Fibroblast of the conjunctiva (primary cell): ENCODE measurements around the gene STBD1.
"Not testable (repeated sequence)": the region's sequence is repeated elsewhere in the genome, so short reads cannot be mapped to it uniquely, and the experiment has no call there.

ENCODE experiments used
- DNase-seq: peaks from one replicate; pipeline ENCODE4 v3.0.0-alpha.2; 2010; ENCODE audit warnings: low read depth

The STBD1 gene

DNA sequence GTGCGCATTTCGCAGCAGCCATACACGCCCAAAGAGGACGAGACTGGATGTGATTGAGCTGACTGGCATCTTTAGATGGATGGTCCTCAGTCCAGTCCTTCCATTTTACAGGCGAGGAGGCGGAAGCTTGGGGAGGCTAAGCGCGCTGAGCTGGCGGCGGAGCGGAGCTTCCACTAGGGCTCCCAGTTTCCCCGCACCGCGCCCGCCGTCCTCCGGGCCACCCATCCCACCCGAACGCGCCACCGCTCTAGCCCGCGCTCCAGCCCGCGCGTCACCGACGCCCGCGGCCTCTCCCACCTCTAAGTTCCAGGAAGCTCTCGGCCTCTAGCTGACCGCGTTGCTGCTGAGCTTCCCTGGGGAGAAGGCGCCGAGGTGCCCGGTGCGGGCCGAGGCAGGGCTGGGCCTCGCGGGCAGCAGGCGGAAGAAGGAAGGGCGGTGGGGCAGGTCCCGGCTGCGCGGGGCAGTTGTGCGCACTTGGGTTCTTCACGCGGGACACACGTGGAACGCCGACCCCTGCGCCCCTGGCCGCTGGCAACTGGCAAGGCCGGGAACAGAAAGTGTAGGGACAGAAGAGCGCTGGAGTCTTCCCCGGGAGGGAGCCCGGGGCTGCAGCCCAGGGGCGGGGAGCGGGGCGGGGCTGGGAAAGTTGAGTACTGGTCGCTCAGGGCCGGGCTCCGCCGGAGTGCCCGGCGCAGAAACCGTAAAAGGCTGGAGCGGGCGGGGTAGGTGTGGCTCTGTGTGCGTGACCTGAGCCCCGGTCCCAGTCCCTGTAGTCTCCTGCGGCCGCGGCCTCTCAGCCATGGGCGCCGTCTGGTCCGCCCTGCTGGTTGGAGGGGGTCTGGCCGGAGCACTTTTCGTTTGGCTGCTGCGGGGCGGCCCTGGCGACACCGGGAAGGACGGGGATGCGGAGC is at the start of gene STBD1:
Gene STBD1 (plus strand): TSS at position 763 of the 911 bp plus-strand sequence. CDS start 37 bp downstream, at position 800.
- DNase-seq = peak; percentile 13

DNA sequence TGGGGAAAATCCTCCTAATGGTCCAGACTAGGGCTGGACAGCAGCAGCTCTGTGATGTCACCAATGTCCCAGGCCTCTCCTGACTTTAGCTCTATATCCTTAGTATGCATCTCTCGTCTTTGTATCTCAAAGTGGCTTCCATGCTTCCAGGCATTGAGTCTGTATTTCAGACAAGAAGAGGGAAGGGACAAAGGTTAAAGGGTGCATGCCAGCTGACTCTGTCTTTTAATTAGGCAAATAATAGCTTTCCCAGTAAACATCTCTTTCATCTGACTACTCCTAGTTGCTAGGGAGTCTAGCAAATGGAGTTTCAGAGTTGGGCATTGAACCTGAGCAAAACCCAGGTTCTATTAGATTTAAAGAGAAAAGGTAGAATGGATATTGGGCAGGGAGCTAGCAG is 49.6 kb upstream of the STBD1 start:
- DNase-seq = no peak

DNA sequence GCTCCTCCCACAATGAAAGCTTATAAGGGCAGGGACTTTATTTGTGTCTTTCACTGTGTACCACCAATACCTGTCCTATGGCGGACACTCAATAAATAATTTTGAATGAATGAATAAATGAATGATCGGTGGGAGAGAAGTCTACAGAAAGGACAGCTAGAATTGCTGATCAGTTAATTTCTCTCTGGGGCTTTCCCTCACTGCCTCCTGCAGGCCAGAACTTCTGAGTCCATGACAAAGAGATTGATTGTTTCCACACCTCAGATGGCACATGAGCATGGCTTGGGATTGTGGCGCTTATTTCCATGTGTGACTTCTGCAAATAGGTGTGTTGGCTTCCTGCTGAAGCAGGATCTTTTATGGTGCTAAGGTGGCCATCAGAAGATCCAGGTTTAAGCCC is 48.7 kb upstream of the STBD1 start:
- DNase-seq = no peak

DNA sequence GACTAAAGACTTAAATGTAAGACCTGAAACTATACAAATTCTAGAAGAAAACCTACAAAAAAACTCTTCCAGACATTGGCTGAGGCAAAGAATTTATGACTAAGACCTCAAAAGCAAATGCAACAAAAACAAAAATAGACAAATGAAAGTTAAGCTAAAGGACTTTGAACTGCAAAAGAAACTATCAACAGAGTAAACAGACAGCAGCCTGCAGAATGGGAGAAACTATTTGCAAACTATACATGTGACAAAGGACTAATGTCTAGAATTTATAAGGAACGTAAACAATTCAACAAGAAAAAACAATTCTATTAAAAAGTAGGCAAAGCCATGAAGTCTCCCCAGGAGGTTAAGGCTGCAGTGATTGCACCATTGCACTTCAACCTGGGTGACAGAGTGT is 46.0 kb upstream of the STBD1 start:
- no peak for DNase-seq

DNA sequence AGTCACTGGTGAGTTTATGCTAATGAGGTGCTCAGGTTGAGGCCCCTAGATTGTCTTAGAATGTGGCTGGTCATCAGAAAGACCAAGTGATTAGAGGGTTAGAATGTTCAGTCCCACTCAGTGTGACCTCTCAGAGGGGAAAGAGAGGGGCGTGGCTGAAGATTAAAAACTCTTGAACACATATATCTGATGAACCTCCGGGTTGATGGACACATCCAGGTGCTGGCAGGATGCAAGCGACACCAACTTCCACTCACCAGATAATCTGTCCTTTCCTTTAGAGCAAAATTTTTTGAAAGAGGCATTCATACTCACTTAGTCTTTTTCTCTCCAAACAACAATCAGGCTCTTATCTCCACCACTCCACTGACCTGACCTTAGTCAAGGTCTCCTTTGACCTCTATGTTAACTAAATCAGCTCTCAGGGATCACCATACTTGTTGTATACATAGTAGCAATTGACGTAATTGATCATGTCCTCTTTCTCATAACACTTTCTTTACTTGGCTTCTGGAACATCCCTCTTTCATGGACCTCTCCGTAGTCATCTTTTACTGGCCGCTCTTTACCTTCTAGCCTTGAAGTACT is 40.8 kb upstream of the STBD1 start:
- no peak for DNase-seq

DNA sequence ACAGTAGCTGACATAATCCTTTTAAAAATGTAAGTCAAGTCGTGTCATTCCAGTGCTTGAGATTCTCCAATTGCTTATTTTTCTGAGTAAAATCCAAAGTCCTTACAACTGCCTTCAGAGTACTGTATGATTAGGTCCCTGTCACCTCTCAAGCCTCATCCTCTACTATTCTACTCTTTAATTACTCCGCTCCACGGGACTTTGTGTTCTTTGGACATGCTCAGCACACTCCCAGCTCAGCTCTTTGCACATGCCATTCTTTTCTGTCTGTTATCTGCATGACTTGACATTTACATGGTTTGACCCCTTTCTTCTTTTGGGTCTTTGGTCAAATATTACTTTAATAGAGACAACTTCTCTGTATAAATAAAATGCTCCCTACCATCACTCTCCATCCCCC is 39.9 kb upstream of the STBD1 start:
- no peak for DNase-seq

DNA sequence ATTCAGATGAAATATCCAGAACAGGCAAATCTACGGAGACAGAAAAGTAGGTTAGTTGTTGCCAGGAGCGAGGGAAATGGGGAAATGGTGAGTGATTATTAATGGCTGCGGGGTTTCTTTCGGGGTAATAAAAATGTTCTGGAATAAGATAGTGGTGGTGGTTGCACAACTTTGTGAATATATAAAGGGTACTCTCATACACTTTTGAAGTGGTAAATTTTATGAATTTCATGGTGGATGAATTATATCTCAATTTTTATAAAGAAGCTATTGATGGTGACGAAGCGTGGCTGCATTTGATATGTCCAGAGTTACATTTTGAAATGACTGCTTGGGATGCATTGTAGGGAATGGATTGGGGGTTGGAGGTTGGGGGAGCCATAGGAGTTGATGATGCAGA is 38.7 kb upstream of the STBD1 start:
- DNase-seq = no peak

DNA sequence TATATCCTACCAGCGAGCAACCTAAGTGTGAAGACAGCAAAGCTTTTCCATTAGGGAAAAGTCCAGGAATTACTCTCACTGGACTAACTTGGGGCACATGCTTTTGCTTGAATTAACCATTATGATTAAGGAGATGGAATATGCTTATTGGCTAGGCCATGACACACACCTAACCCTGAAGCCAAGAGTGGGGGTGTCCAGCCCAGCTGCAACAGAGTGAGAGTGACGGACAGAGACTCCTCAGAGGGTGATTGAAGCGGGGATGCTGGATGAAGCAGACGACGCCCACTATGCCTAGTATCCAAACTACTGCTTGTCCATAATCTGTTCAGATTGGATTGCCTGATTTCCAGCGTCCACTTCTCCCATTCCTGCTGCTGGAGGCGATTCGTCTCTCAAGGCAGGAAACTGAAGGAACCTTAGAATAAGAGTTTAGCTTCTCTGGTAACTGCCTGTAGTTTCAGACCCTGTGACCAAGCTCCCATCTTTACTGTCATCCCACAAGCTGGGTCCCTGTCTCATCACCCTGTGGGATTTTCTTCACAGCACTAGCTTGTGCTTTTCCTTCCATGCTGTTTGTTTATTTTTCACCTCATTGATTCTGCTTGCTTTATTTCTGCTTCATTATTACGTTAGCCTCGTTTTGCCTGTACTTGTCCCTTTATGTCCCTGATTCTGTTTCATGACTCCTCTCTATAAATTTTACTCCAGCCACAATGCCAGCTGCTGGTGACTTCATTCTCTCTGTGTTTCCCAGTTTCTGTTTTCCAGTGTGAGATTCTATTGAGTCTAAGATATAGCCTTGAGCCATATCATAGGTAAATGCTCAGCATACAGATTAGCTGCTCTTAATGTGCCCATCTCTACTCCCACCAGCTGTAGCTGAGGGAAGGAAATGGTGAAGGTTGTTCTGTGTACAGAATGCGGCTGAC is 36.0 kb upstream of the STBD1 start:
- no peak for DNase-seq

DNA sequence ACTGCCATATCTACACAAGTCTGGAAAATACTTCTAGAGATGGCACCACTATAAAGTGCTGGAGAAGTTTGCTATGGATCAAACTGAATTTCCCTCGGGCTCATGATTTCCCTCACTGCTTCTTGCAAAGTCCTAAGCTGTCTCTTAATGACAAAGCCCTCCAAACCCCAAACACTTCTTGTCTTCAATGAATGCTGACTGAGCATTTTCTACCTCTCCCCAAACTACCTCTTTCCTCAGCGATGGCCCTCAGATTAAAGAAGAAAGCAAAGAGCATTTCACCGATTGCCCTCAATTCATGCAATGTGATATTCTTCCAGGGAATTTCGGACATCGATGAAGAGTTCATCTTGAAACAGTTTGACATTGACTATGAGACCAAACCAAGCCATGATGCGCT is 35.3 kb upstream of the STBD1 start:
- DNase-seq = no peak

DNA sequence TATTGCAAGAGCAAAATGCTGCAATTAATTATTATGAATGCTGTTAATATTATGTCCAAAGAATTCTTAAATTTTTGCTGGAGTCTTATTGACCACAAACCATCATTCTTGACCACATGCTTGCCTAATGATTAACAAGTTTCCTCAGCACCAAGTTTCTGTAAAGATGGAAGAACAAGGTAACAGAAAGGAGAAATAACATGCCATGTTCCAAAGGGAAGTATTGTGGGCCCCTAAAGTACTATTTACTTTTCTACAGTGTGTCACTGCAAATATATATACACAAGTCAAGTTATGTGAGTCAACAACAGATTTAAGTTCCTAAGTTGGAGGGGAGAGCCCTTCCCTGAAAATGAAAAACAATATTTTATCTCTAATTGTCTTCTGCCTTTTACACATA is 34.5 kb upstream of the STBD1 start:
- no peak for DNase-seq

DNA sequence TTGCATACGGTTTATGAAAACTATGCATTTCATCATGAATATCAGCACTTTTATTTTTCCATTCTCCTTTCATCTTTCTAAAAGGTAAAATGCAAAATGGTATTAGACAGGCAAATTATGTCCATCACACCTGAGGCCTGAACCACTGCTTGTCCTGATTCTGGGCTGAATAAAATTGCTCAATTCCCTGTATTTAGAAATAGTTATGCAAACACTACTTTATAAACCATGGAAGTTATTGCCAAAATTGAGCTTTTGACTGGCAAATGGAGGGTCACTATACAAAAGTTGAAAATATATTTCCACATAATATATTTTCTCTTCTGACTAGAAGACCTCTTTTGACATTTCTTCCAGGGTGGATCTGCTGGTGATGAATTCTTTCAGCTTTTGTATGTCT is 34.0 kb upstream of the STBD1 start:
- DNase-seq = no peak

DNA sequence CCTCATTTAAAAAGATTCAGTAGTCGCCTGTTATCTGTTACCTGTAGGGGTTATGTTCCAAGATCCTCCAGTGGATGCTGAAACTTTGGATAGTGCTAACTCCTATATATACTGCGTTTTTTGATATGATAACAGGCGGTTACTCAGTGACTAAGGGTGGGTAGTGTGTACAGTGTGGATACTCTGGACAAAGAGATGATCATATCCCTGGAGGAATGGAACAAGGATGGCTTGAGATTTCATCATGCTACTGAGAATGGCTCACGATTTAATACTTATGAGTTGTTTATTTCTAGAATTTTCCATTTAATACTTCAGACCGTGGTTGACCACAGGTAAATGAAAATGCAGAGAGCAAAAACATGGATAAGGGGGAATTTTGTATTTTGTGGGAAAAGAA is 33.5 kb upstream of the STBD1 start:
- no peak for DNase-seq

DNA sequence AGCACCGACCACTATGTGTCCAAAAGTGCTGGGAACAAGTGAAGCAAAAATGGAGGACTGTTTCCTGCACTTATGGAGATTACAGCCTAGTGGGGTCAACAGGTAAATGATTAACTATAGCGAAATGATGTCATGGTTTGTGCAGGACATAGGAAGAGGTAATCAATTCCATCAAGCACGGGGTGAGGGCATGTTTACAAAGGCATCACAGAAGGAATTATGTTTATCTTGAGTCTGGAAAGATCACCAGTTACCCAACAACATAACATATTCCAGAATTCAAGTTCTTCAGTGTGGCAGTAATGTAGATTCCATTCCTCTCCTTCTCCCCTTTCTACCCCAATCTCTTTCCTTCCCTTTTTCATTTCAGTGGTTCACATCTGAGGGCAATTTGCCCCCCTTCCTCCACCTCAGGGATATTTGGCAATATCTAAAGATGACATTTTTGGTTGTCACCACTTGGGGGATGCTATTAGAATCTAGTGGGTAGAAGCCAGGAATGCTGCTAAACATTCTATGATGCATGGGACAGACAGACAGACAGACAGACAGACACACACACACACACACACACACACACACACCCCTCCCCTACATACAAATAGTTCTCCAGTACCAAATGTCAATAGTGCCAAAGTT is 30.9 kb upstream of the STBD1 start:
- DNase-seq = no peak

DNA sequence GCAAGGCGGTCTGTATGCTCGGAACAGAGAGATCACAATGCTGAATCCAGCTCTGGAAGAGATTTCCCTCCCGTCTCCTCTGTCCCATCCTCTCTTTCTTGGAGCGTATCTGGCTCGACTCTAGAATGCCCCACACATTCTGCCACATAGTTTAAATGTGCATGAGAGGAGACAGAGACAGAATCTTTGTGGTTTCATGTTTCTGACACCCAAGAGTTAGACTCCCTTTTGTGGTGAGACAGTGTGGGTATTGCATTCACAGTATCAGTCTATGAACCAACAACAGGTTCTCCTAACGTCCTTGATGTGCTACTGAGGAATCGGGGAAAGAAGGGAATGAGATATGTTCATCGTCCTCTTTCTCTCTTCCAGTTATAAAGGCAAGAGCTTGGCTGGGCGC is 29.7 kb upstream of the STBD1 start:
- DNase-seq = no peak

DNA sequence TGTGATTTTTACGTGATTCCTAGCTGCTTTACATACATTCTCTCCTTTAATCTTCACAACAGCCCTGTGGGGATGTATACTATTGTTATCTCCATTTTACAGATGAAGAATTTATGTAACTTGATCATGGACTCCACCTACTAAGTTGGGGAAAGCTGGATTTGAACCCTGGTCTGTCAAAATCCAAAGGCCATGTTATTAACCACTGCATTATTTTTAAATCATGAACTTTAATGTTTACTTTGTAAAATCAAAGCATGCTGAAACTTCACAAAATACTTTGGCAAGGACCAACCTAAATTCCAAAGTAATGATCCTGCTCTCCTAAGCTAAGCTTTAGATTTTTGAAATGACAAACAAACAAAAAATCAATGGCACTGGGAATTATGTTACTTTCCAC is 28.9 kb upstream of the STBD1 start:
- DNase-seq = no peak

DNA sequence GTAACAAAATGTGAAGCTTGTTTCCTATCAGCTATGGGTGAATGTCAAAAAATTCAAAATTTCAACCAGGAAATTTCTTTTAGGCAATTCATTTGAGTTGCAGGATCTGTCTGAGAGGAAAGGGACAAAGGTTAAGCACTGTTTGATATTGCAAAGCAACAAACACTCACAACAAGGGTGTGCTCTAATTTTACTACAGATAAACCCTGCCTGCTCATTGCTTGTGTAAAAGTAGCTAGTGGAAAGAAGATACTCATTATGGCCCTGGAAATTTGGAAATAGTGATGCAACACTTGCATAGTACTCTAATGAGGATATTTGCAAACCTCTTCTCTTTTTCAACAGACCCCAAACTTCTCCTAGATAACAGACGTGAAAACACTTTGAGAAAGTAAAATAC is 27.9 kb upstream of the STBD1 start:
- no peak for DNase-seq

DNA sequence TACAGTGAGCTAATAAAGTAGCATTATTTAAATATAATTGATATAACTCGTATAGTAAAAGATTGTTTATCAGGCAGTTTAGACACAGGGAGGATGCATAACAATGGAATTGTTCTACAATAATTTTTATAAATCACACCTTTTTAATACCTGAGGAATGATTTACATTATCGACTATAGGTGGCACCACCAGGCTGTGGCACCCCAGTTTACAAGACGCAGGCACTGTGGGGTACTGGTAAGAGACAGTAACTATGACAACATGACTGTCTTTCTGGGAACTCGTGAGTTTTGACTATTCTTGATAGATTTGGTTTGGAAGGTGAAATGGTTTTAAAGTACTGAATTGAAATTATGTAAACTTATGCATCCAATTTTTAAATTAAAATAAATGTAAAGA is 27.1 kb upstream of the STBD1 start:
- no peak for DNase-seq

DNA sequence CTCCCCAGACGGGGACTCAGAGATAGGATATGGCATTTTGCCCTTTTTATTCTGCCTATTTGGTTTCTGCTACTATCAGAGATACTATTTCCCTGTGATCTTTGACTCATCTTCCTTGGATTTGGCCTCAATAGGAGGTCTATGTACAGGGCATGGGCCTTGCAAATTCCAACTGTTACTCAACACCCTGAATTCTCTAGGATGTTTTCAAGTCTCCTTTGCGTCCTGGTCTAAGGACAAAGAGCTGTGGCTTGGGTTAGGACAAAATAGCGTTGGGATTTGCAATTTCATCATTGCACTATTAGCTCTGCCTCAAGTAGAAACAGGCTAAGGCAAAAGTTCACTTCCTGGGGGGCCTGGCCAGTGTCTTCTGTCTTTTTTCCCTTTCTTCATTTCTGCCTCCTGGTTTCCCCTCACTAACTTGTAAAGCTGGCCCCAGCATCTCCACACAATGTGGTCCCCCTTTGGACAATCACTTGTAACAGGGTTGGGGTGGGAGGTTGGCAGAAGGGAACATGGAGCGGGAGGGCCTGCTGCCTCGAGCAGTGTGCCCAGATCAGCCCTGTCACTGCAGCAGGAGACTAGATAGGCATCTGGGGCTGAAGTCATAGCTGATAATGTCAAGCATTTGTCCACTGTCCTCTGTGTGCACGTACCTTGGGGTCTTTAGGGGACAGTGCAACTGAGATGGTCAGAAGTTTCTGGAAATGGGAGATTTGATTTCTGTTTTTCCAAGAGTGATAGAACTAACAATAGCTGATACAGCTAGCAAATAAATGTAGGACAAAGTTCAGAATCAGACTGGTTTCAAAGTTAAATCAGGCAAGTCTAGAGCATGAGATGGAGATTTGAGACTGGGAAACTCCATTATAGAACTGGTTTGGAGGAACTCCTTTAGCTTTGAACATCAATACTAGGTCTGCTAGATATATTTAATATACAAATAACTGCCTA is 25.8 kb upstream of the STBD1 start:
- no peak for DNase-seq

DNA sequence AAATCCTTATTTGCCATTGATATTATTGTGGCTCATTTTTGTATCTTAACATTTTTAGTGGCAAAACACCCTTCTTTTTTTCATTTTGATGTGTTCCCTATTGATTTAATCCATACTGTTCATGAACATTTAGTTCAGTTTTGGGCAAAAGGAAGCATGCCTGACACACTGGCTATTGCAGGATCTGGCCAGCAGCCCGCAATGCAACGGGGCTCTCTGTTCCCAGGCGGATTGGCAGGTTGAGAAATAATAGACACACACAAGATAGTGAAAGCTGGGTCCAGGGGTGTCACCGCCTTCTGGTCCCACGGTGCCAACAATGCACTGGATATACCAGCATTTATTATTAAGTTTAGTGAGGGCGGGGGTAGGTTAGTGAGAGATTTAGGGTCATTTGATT is 24.9 kb upstream of the STBD1 start:
- DNase-seq = not testable (repeated sequence)

DNA sequence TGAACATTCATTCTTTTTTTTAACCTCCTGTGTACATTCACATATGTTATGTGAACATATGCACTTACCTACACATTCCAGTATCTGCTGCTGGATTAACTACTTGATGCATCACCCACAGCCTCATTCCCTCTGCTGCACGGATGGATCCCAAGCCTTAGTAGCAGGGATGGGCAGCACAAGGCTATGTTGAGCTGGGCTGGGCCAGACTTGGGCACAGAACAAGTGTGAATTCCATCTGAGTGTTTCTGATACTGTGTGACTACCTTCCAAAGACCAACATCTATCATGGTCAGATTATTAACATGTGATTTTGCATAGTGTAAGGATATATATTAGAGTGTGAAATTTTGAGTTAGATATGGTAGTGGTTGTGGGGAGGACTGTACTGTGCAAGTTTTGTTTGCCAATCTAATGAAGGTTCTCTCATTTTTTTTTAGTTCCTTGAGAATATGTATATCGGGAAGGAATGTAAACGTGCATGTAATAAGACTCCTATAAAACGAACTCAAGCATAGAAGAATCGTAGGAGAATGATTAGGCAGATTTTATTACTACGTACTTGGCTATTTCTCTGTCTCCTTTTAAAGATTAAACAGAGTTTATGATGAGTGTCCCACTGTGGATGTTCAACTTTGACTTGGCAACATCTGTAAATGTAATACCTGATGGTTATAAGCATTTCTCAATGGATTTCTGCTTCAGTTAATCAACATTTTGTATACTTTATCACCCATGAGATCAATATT is 23.4 kb upstream of the STBD1 start:
- DNase-seq = no peak
